GF-D8 (cell line): Measurements from ENCODE around the gene POLDIP2.

Experiments used
- DNase-seq: peaks from one replicate; lab custom pipeline; 2025; lab: John Stamatoyannopoulos, UW

POLDIP2 gene

GRCh38 chr17:28357061-28357900 is at the start of gene POLDIP2:
POLDIP2 (minus strand) TSS chr17:28357527; CDS start chr17:28357448, 79 bp downstream.
- peak; percentile 53 for DNase-seq

DNA sequence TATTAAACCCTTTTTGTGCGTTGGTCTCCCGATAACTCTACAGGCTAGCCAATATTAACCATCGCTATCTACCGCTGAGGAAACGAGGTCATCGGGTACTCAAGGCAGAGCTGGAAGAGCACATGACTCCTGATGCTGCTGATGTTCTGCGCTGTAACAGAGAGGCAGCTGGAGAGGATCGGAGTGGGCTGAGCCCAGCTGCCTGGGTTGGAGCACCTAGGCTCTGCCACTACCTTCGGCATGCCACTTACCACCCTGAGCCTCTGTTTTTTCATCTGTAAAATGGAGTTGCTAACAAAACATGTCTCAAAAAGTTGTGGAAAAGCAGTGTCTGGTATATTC is 49.1 kb upstream of the POLDIP2 start:
- DNase-seq, result no peak

DNA sequence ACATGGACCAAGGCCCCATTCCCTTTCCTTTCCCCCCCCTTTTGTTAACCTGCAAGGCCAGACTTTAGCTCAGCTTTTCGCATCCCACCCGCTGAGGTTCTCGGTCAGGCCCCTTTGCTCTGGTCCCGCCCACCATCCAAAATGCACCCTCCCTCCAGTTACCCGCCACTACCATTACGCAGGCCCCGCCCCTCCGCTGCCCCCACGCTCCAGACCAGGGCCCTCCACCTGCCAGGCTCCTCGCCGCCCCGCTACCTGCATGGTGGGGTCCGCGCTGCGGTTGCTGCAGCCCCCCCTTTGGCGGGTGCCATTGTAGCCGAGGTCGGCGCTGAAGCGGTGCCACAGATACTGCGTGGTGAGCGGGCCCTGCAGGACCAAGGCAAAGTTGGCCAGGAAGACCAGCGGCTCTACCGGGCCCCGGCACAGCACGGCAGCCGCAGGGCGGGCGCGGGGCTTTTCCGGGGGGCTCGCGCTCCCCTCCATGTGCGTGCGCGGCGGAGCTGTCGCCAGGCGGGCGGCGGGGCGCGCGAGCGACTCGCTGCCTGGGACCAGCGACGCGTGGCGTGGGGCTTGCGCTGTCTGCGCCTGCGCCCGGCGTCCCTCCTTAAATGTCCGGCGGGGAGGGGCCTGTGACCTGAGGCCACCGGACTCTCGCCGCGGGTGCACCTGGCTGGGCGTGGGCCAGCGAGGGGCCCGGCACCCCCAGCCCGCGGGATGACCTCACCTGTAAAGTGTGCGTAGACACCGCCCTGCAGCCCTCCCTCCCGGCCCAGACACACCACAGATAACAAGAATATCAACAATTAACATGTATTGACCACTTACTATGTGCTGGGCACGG is 48.5 kb upstream of the POLDIP2 start, which contains the start of gene SLC46A1:
TSS of gene SLC46A1 (minus strand) at position 581 of the 841 bp plus-strand sequence. CDS start at position 483, 98 bp downstream.
- DNase-seq, result no peak

GRCh38 chr17:28404812-28405570 is 47.7 kb upstream of the POLDIP2 start:
- no peak for DNase-seq

DNA sequence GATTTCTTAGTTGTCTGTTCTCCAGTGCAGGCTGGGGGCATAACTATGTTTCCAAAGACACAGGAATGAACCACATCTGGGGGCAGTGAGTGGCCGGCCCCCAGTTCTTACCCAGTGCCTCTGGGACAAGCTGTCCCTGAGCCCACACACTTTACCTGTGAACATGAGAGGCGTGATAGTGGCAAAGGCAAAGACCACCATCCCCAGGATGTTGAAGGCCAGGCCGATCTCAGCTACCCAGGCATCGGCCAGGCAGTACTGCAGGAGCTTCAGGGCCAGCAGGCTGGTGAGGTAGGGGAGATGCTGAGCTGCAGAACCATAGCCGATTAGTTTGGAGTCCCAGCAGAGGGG is 47.1 kb upstream of the POLDIP2 start:
- DNase-seq, result no peak

DNA sequence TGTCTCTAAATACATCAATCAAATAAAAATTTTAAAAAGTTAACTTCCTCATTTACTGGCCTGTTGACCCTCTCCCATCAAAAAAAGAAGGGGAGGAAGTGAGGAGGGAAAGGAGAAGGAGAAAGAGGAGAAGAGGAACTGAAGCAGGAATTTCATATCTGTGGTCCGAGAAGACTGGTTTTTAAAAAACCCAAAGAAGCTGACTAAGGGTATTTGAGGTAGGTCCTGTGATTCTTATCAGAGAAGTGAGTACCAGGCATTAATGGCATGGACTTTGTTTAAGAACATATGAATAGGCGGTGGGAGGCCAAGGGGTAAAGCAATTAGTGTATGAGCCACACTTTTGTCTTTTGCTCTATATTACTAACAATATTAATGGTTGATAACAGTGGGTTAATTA is 46.7 kb upstream of the POLDIP2 start:
- no peak for DNase-seq

DNA sequence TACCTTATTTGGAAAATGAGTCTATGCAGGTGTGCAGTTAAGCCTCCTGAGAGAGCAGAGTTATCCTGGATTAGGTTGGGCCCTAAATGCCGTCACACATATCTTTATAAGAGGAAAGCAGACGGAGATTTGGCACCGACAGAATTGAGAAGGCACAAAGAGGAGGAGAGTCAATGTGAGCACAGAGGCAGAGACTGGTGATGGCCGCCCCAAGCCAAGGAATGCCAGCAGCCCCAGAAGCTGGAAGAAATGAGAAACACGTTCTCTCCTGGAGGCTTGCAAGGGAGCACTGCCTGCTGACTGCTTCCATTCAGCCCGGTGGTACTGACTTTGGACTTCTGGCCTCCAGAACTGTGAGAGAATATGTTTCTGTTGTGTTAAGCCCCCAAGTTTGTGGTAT is 45.5 kb upstream of the POLDIP2 start:
- no peak for DNase-seq

DNA sequence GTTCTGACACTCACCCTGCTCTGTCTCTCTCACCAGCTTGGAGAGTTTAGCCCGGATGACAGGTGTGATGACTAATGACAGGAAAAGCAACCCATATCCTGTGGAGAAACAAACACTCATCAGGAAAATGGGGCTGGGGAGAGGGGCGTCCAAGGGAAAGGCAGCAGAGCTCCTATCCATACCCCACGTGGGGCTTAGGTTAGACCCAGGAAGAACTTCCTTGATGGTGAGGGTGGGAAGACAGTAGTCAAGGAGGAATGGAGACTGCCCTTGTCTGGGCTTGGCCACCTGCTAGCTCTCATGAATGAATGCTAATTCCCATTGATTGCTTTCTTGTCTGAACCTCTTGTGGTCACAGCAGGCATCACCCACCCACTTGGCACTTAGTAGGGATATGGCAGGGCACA is 44.9 kb upstream of the POLDIP2 start:
- no peak for DNase-seq

GRCh38 chr17:28399808-28400207 is 42.5 kb upstream of the POLDIP2 start:
- DNase-seq, result no peak

- DNase-seq, result no peak
Measured at GRCh38 chr17:28398280-28398981, 41.1 kb upstream of the POLDIP2 start.

GRCh38 chr17:28397687-28398279 is 40.5 kb upstream of the POLDIP2 start:
- DNase-seq, result no peak

GRCh38 chr17:28397275-28397674 is 39.9 kb upstream of the POLDIP2 start:
- no peak for DNase-seq

DNA sequence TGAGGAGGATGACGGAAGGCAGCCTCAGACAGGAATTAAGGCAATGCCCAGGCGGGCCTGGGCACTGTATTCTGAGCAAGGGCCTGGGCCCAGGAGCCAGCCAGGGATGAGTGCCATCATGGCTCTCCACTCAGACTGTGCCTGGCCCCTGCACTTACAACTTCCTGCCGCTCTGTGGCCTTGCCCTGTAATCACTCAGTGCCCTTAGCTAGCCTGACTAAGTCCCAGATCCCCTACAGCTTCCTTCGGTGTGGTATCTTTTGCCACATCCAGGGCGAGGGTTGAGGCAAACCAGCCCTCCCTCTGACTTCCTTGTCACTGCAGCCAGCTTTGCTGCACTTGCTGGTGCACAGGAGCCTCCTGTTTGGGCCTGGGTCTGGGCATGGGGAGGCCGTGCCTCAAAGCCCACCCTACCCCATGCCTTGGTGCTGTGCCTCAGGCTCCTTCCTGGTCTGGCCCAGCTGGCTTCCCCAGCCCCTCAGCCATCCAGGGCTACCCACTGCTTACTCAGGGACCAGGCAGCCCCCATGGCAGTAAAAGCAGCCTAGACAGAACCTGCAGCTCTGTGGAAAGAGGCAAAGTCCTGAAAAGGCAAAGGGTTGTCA is 39.4 kb upstream of the POLDIP2 start:
- no peak for DNase-seq

DNA sequence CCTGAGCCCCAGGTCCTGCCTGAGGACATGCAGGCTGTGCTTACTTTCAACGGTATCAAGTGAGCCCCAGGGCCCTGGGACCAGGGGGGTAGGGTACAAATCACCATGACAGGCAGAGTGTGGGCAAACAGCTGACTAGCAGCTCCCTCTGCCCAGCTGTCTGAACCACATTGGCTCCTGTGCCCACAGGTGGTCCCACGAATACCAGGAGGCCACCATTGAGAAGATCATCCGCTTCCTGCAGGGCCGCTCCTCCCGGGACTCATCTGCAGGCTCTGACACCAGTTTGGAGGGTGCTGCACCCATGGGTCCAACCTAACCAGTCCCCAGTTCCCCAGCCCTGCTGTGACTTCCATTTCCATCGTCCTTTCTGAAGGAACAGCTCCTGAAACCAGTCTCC is 38.6 kb upstream of the POLDIP2 start:
- no peak for DNase-seq

DNA sequence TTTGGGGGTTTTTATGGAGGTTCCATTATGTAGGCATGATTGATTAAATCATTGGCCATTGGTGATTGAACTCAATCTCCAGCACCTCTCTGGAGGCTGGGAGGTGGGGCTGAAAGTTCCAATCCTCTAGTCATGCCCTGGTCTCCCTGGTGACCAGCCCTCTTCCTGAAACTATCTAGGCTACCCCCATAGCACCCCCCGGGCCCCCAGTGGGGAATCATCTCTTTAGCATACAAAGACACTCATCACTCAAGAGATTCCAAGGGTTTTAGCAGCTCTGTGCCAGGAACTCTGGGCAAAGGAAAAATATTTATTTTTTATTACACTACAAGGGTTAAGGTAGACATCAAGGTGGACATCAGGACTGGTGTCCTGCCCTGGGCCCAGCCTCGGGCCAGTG is 38.1 kb upstream of the POLDIP2 start:
- DNase-seq, result no peak

DNA sequence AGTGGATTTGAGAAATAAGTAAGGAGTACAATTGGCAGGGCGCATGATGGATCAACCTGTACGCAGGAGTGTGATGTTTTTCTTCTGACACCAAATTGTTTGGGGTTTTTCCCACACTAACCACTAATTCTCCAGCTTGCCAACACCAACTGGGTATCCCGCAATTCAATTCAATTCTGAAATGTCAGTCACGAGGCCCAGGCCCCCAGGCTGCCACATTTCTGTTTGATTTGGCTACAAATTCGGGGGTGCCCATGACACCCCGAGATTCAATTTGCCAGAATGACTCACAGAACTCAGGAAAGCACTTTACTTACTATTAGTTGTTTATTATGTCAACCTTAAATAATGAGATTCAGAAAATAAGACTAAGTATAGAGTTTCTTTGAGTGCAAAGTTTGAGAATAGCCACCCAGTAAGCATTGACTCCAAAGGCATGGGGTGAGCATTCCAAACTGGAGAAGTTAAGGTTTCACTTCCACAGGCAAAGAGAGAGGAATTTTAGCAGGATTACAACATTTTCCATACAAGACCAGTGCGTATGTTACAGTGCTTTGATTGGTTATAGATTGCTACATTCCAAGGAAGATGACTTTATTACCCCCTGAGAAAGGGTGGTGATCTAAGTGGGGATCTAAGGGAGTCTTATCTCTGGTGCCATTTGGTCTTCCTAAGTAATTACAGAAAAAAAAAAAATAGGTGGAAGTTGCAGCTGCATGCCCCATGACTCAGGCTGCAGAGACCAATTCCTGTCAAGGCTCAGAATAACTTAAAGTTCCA is 37.2 kb upstream of the POLDIP2 start:
- DNase-seq, result no peak

GRCh38 chr17:28392491-28392890 is 35.2 kb upstream of the POLDIP2 start:
- no peak for DNase-seq

- DNase-seq, result no peak
Measured at GRCh38 chr17:28391401-28391800, 34.1 kb upstream of the POLDIP2 start.

GRCh38 chr17:28390984-28391383 is 33.7 kb upstream of the POLDIP2 start:
- no peak for DNase-seq

GRCh38 chr17:28390563-28390962 is 33.2 kb upstream of the POLDIP2 start:
- no peak for DNase-seq
